GM18526 (cell line): ENCODE results near the gene CKM.

Source experiments
- POLR2A ChIP-seq: IDR thresholded peaks from 3 replicates; pipeline ENCODE4 v1.6.1; 2011; ENCODE audit not compliant: insufficient read length; ENCODE audit errors: extremely low read depth

The CKM gene

DNA sequence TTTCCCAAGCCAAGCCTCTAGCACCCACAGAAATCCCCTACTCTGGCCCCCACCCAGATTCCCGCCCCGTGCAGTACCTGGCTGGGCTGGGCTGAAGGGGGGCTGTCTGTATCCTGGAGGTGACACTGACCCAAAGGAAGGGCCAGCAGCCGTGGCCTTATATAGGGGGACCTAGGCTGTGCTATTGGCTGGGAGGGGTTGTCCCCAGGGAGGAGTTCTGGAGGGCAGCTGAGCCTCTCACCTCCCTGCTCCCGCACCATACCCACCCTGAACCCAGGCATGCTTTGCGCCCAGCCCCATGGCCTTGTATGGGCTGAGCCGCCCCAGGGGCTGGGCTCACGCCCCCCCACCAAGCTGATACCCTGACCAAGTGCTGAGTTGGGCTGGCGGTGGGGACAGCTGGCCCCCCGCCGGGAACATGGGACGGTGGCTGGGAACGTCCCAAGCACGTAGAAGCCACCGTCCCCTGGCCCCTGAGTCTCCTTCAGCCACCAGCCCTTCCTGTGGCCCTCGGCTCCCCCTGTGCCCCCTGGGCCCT, at the start of gene CKM:
Gene CKM, minus strand, starts transcription at position 132 of the 538 bp plus-strand sequence. CDS start 3,162 bp downstream, outside the sequence.
- TF ChIP-seq POLR2A, result no peak

DNA sequence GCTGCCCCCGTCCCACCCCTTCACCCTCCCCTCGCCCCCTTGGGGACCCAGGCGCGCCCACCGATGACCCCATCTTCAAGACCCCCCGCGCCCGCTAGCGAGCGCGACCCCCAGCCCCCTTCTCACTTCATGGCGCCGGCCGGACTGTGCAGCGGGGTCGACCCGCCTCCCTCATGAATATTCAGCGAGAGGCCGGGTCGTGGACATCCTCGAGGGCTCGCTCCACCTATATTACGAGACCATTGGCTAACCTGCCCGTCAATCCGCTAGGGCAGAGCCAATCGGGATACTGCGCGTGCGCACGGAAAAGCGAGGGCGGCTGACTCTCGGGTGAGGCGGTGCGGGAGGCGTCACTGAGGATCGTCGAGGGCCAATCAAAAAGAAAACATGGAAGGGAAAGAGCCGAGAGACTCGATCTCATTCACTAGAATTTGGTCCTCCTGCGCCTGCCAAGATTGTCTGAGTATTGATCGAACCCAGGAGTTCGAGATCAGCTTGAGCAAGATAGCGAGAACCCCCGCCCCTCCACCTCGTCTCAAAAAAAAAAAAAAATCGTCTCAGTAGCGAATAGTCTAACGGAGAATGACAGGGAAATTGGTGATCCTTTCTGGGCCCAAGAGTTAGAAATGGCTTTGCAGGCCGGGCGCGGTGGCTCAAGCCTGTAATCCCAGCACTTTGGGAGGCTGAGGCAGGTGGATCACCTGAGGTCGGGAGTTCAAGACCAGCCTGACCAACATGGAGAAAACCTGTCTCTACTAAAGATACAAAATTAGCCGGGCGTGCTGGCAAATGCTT, 47.9 kb upstream of the CKM start, which contains the start of gene ERCC2:
Gene ERCC2, minus strand, starts transcription at position 164 of the 795 bp plus-strand sequence. Its CDS starts 33 bp downstream, at position 131.
- peak; percentile 48 for TF ChIP-seq POLR2A

DNA sequence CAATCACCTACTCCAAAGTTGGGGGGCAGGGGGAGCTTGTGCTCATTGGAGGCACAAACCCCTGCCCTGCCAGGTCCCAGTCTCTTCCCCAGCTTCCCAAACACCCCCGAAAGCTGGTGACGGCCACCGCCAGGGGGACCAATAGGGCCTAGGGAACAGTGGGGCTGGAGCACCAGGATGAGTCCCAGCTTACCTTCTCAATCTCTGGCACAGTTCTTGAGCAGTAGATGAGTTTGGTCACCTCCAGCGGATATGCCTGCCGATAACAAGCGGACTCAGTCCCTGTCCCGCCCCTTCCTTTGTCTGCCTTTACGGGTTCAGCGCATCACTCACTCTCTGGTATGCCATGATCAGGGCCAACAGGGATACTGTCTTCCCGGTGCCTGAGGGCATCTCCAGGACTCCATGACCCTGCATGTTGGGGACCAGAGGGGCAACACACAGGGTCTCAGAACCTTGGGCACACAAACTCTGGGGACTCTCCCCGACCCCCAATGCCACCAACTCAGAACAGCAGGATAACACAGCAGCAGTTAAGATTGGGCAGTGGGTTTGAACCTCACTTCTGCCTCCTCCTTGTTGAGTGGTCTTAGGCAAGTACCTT, 46.2 kb upstream of the CKM start:
- TF ChIP-seq POLR2A, result no peak

DNA sequence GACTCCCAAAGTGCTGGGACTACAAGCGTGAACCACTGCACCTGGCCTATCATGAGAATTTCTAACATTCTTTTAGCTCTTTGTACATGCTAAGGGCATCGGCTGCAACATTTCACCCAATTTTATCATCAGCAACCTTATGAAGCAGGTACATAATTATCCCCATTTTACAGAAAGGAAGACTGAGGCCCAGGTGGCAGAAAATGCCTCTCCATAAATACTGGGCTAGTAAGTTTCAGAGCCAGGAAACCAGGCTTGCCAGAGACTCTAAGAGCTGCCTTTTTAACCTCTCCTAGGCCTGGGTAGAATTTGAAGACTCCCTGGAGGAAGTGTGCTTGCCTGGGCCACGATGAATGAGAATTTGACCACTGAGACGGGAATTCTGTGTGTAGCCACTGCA, 45.5 kb upstream of the CKM start:
- no peak for TF ChIP-seq POLR2A

DNA sequence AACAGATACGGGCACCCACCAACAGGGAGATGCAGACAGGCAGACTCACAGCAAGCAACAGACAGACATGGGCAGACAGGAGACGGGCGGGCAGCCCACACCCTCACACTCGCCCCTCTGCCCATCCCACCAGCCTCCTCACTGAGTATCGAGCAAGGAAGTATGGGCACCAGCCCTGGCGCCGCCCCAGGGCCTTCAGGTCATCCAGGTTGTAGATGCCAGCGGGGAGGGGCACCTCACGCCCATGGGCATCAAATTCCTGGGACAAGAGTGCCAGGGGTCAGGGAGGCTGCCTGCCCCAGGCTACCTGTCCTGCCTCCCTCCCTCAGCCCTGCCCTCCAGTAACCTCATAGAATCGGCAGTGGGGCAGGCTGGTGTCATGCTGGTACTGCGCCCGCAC, 42.0 kb upstream of the CKM start:
- no peak for TF ChIP-seq POLR2A

DNA sequence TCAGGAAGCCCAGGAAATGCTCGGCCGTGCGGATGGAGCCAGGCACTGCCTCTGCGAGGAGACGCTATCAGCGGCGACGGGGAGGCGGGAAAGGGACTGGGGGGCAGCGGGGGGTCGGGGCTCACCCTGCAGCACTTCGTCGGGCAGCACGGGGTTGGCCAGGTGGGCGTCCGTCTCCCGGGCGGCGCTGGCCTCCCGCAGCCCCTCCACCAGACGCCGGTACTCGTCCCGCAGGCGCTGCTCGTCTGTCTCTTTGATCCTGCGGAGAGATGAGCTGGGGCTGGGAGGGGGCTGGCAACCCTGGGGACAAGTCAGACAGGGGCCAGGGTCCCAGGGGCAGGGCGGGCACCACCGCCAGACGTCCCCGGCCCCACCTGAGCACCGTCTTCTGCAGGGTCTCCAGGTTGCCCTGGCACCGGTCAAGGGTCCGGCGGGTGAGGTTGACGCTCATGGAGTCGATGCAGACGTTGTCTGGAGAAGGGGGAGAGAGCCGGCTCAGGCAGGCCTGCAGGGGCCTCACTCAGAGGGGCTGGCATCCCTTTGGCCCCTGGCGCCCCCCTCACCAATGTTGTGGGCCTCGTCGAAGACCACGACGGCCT, 41.3 kb upstream of the CKM start:
- TF ChIP-seq POLR2A, result no peak

DNA sequence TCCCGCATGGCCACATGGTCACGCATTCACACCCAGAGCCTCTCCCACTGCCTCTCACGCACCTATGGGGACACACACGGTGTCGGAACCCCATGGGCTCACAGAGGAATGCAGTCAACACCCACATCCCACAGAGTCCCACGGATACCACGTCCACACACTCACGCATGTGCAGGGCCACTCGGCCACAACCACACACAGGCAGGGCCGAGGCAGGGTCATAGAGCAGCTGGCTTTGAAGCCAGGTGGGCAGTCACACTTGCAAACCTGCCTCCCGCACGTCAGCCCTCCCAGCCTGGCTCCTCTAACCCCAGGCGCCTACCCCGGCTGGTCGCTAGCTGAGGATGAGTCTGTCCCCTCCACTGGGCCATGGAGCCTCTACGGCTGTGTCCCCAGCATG, 39.6 kb upstream of the CKM start:
- TF ChIP-seq POLR2A, result no peak

DNA sequence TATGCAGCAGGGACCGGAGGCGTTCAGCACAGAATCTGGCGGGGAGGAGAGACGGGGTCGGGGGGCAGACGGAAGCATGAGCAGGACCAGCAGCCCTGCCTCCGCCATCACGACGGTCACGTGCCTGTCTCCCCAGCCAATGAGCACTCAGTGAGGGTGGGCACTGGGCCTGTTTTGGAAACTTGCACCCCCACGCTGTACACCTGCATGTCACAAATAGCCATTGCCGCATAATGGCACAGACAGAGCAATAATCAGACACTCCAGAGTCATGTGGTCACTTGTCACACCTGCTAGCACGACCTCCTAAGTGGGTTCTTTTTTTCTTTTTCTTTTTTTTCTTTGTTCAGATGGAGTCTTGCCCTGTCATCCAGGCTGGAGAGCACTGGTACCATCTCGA, 38.9 kb upstream of the CKM start:
- TF ChIP-seq POLR2A, result no peak

DNA sequence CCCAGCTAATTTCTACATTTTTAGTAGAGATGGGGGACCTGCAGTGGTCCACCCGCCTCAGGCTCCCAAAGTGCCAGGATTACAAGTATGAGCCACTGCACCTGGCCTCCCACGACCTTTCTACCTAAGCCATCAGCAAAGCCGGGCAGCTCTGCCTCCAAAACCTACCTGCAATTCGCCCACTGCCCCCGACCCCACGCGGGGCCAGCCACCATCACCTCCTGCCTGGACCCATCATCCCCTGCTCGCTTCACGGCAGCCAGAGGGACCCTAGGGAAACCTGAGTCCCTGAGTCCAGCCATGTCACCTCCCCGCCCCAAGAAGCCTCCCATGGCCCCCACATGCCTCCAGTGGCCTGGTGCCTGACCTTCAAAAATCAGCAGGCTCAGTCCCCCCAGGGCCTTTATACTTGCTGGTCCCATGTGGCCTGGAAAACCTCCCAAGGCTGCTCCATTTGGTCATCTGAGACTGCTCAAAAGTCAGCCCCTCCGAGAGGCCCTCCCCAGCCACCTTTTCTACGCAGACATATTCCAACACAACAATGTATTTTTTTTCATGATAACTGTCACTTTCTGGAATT, 35.6 kb upstream of the CKM start:
- no peak for TF ChIP-seq POLR2A

DNA sequence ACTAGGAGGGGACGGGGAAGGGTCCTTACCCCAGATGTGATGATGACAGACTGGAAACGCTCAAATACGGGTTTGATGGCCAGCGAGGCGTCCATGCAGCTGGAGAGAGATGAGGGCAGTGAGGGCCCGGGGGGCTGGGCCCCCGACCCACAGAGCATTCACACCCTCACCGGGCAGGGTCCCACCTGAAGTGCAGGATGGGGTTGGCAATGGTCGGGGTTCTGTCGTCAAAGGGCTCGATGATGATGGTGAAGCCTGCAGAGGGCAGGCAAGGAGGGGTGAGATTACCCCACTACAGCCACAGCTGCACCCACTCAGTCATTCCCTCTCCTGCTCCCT, 34.7 kb upstream of the CKM start:
- no peak for TF ChIP-seq POLR2A

DNA sequence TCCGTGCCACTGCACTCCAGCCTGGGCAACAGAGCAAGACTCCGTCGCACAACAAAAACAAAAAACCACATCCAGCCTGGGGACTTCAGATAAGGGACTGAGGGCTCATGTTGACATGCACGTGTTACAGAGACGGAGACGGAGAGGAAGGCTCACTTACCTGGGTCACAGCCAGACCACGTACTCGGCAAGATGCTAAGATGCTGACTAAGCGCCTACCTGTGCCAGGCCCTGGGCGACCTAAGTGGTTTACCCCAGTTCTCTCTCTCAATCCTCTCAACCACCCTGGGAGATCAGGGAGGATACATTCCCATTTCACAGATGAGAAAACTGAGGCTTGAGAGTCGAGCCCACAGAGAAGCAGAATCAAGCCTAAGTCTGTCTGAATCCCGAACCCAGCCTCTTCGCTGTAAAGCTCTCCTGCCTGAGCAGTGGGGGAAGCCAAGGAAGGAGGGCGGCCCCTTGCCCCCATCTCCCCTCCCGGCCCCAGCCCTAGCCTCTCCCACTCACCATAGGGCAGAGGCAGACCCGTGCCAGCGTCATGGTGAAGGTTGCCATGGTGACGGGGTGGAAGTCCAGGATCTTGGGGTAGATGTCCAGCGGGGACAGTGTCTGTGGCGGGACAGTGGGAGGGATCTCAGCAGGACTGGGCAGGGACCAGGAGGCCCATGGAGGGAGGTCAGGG, 34.2 kb upstream of the CKM start:
- TF ChIP-seq POLR2A, result no peak

DNA sequence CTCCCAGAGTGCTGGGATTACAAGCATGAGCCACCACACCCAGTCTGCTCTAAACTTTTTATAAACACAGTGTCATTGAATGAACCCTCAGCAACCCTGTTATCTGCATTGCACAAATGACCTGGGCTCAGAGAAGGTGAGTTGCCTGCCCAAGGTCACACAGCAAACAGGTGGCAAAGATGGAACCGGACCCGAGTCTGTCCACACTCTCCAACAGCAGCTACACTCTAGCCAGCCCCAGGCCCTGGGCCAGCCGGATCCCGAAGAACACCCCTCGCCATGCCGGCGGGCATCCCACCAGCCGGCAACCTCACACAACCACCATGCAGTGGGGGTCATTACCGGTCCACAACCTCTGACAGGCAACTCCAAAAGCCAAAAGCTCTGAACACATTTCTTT, 33.2 kb upstream of the CKM start:
- TF ChIP-seq POLR2A, result no peak

DNA sequence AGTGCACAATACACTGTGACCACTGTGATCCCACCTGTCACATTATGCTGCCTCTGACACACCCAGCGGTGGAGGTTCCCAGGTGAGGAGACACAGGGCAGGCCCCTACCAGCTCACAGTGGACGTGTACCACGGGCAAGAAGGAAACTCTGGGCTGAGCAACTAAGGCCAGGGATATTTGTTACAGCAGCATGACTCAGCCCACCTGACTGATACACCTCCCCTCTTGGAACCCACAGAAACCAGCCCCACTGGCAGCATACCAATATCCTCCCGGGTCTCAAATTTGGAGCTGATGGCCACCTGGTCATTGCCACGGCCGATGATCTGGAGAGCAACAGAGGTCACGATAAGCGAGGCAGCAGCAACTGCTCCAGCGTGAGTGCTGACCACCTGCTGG, 32.7 kb upstream of the CKM start:
- TF ChIP-seq POLR2A, result no peak

DNA sequence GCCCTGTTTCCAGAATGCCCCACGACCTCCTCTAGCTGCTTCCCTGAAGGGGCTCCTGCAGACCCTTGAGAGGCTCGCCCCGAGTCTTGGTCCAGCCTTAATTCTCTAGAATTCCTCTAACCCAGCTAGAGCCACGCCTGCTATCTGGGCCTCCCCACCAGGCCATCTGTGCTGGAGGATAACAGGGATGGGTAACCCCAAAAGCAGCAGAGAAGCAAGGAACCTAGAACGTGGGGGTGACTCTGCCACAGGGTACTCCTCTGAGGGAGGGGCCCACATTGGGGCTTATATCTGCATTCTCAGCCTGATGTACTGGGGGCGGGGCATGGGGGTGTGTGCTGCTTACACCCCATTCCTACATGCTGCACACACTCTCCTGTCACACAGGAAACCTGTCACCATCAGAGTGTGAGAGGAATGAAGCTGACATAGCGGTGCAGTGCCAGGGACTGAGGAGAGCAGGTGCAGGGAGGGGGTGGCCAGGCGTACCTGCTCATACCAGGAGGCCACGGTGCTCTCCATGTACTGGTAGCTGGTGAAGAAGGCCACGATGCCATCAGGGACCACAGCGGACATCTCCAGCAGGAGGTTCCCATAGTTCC, 31.7 kb upstream of the CKM start:
- no peak for TF ChIP-seq POLR2A
